A549 (cell line): ENCODE data around the gene WNK4. TPM values are rescaled to one million over a fixed set of nuclear protein-coding genes. Genes with fewer than 3 reads are reported as not detected.
"Not testable (repeated sequence)": the region's sequence is repeated elsewhere in the genome, so short reads cannot be mapped to it uniquely, and the experiment has no call there.

ENCODE experiments used
- ATAC-seq, 2 experiments: fragments of 200-7000 bp in 1 of 2; fragments of >200 bp in 1 of 2; cut with Nextera tagmentation in 1 of 2; cut with Tn5 transposase in 1 of 2; 3 replicates each; pipeline versions ENCODE4 v1.8.0 to v1.9.1; 2018 to 2020; ENCODE audit warnings: mild to moderate bottlenecking in 1 of 2, moderate library complexity in 1 of 2
- CTCF ChIA-PET: fragments of 300-600 bp; sonication (Branson Sonifier 250); formaldehyde crosslinking; extraction: SDS; loops from one replicate; lab custom pipeline; 2021; ENCODE audit warnings: antibody characterized with exemption, inconsistent platforms; lab: Yijun Ruan, JAX
- POLR2A ChIA-PET: fragments of 350-600 bp; formaldehyde crosslinking; extraction: SDS; loops from one replicate; lab custom pipeline; 2021; ENCODE audit warnings: antibody characterized with exemption, inconsistent platforms; lab: Yijun Ruan, JAX
- DNase-seq, 2 experiments: peaks; one replicate each; pipeline versions ENCODE4 v3.0.0 to v3.0.0-alpha.2; 2011 to 2016; ENCODE audit warnings: low read depth in 1 of 2, low spot score in 1 of 2
- FAIRE-seq: peaks from 2 replicates; lab custom pipeline; 2011; peaks lifted over from hg19 to GRCh38; lab: Jason Lieb, UNC
- H3K27ac ChIP-seq, 2 experiments: fragments of >200 bp; sonication (Bioruptor Twin); formaldehyde crosslinking; 3 replicates each; pipeline ENCODE4 v1.5.1; 2016 to 2017
- H3K4me1 ChIP-seq: fragments of >200 bp; sonication (Bioruptor Twin); formaldehyde crosslinking; 3 replicates; pipeline ENCODE4 v1.6.1; 2016
- H3K4me2 ChIP-seq: fragments of >200 bp; sonication (Bioruptor Twin); formaldehyde crosslinking; 3 replicates; pipeline ENCODE4 v1.6.1; 2016
- H3K4me3 ChIP-seq: fragments of >200 bp; sonication (Bioruptor Twin); formaldehyde crosslinking; 3 replicates; pipeline ENCODE4 v1.5.1; 2016
- H3K9me3 ChIP-seq: fragments of >200 bp; sonication (Bioruptor Twin); formaldehyde crosslinking; 3 replicates; pipeline ENCODE4 v1.6.1; 2016
- BHLHE40 ChIP-seq: IDR thresholded peaks from 2 replicates; pipeline ENCODE4 v1.6.1; 2012; ENCODE audit warnings: low read depth, low read length, inconsistent platforms
- CEBPB ChIP-seq, 2 experiments: fragments of >200 bp in 1 of 2; sonication (Bioruptor Twin) in 1 of 2; formaldehyde crosslinking in 1 of 2; IDR thresholded peaks; 2 replicates each; pipeline ENCODE4 v1.6.1; 2012 to 2016
- EHMT2 ChIP-seq: fragments of 200-600 bp; sonication (generic); IDR thresholded peaks from 2 replicates; pipeline ENCODE4 v1.6.1; 2016; ENCODE audit warnings: antibody characterized with exemption, low read depth, mild to moderate bottlenecking, moderate library complexity
- FOSB ChIP-seq: fragments of 250-450 bp; sonication (Bioruptor Pico); IDR thresholded peaks from 2 replicates; pipeline ENCODE4 v1.5.0; 2020; ENCODE audit warnings: mild to moderate bottlenecking, moderate library complexity
- JUN ChIP-seq, 2 experiments: fragments of >200 bp; sonication (Bioruptor Twin); formaldehyde crosslinking; IDR thresholded peaks; 2 replicates in 1 of 2; 3 replicates in 1 of 2; pipeline ENCODE4 v1.6.1; 2016 to 2017
- KDM1A ChIP-seq: fragments of 200-600 bp; sonication (generic); IDR thresholded peaks from 2 replicates; pipeline ENCODE4 v1.6.1; 2016; ENCODE audit warnings: low read depth, mild to moderate bottlenecking
- MAX ChIP-seq: IDR thresholded peaks from 2 replicates; pipeline ENCODE4 v1.6.1; 2012
- PHF8 ChIP-seq: fragments of 200-600 bp; sonication (generic); IDR thresholded peaks from 2 replicates; pipeline ENCODE4 v1.6.1; 2016; ENCODE audit warnings: low read depth, mild to moderate bottlenecking, antibody characterized with exemption, moderate library complexity, borderline replicate concordance
- RAD21 ChIP-seq, 2 experiments: fragments of >200 bp in 1 of 2; sonication (Bioruptor Twin) in 1 of 2; formaldehyde crosslinking in 1 of 2; IDR thresholded peaks in 1 of 2; conservative IDR thresholded peaks in 1 of 2; 2 replicates in 1 of 2; 3 replicates in 1 of 2; pipeline ENCODE4 v1.6.1; 2012 to 2018; ENCODE audit warnings: inconsistent platforms in 1 of 2
- RARB ChIP-seq: fragments of 250-450 bp; sonication (Bioruptor Pico); IDR thresholded peaks from 2 replicates; pipeline ENCODE4 v1.8.0; 2021; ENCODE audit warnings: mild to moderate bottlenecking, moderate library complexity
- RFX5 ChIP-seq: fragments of 450-650 bp; IDR thresholded peaks from 2 replicates; pipeline ENCODE4 v1.7.1; 2014; ENCODE audit warnings: antibody characterized with exemption, mild to moderate bottlenecking, moderate library complexity
- TP53 ChIP-seq: fragments of 250-450 bp; sonication (Bioruptor Pico); IDR thresholded peaks from 2 replicates; pipeline ENCODE4 v1.5.0; 2021; ENCODE audit warnings: mild to moderate bottlenecking, moderate library complexity
- ZSCAN20 ChIP-seq: fragments of 250-450 bp; sonication (Bioruptor Pico); IDR thresholded peaks from 2 replicates; pipeline ENCODE4 v1.8.0; 2022; ENCODE audit warnings: mild to moderate bottlenecking, moderate library complexity
- WGBS: methylation state at CpG from one replicate; pipeline ENCODE4 v1.1.6; 2017; ENCODE audit errors: missing lambda C conversion rate; 5-methylcytosine and 5-hydroxymethylcytosine counted together
- polyA minus RNA-seq: library from RNA; depleted of rRNA, polyadenylated mRNA; stranded (reverse); fragments of >200 nt; gene quantifications from 2 replicates; pipeline ENCODE4 v1.2.3, GENCODE V29; 2011; rRNA and poly(A)+ RNA removed
- polyA plus RNA-seq, 4 experiments: library from polyadenylated mRNA; depleted of rRNA in 3 of 4; stranded (reverse); fragments of >200 nt; fragmentation: RNase III in 1 of 4; extraction: RNeasy Plus Mini Kit Qiagen cat#74134 plus additional on column Dnase treatment in 1 of 4; gene quantifications; 2 replicates in 3 of 4; 3 replicates in 1 of 4; pipeline ENCODE4 v1.2.3, GENCODE V29; 2011 to 2017

The WNK4 gene
- polyA plus RNA-seq (2011; rRNA removed) (1.1 and 1.6 TPM in 2 replicates), polyA plus RNA-seq (2017; fragmentation: RNase III; extraction: RNeasy Plus Mini Kit Qiagen cat#74134 plus additional on column Dnase treatment) (1.3 to 1.5 TPM (median 1.5 TPM) in 3 replicates), polyA minus RNA-seq (1.3 and 1.4 TPM in 2 replicates)
- 1.2 TPM in 2 replicates for polyA plus RNA-seq (2012; cell fraction: cytosol; rRNA removed)
- polyA plus RNA-seq (2012; cell fraction: nucleus; rRNA removed), result 8.6 and 9.8 TPM in 2 replicates

DNA sequence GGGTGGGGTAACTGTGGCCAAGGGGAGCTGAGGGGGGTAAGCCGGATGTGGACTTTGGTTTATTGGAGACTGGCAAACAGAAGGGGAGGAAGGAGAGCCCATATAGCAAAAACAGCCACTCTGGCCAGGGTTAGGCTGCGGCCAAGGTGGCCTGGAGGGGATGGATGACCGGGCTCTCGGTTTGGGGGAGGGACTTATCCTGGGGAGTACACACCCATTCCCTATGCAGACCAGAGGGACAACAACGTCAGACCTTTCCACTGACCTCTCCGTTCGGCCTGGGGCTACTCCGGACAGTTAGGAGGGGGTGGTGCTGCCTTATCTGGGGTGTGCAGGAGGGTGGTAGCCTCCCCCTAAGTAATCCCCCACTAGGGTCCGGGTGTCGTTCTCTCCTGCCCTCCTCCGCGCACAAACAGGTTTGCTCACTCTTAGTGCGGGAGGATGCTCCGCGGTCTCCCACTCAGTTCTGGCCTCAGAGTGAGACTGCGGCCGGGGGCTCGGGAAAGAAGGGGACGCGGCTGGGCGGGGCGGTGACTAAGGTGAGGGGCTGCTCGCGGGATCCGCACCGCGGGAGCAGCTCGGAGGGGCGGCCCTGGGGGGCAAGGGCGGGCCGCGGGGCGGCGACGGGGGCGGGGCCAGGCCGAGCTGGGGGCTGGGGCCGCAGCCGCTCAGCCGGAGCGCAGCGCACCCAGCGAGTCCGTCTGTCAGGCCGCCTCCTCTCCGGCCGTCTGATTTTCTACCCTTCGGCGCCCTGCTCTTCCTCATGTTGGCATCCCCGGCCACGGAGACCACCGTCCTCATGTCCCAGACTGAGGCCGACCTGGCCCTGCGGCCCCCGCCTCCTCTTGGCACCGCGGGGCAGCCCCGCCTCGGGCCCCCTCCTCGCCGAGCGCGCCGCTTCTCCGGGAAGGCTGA is at the start of gene WNK4:
WNK4 (plus strand) TSS at position 675 of the 915 bp plus-strand sequence; CDS start at position 764, 89 bp downstream.
- WGBS, result 80% methylated on average over 49 of the region's 65 CpGs
- Histone ChIP-seq H3K4me3 (no peak within 1 kb of the TSS), H3K27ac (peak within 1 kb of the TSS in 1 of 2 experiments; percentile 46; a peak in 3 of 6 replicates), H3K4me2 (peak within 1 kb of the TSS; percentile 34), H3K9me3 (no peaks in the 10 kb centered on the region), H3K4me1 (peaks cover 33% of the 10 kb centered on the region)
- FAIRE-seq (no peak), DNase-seq (peak in 1 of 2 experiments; percentile 36), ATAC-seq (peak in 1 of 2 experiments; percentile 46; a peak in 3 of 6 replicates)
- TF ChIP-seq EHMT2 (no peak), FOSB (CRISPR knock-in tag) (no peak), JUN (IDR thresholded peaks at IDR 0.05) (0 out of 5 replicates have a peak, but pooled peaks of 1 of the 2 experiments have one; percentile 34)
- POLR2A ChIA-PET, result interaction anchor here (1.5 kb wide), 1 partner anchor 44 kb away, joined by 5 read pairs; the partner anchor contains the start of gene BECN1
- CTCF ChIA-PET, result interaction anchor here (0.6 to 2.1 kb wide), 8 partner anchors 14 to 202 kb away, joined by 3 to 8 read pairs (median 4); partner anchors contain the start of genes BECN1, CNTD1 and COA3

GRCh38 chr17:42740699-42741098 is 39.7 kb upstream of the WNK4 start:
- POLR2A ChIA-PET, result no interaction called here
- no peak overlapping the region for H3K27ac ChIP-seq
- H3K4me2 ChIP-seq, result no peak overlapping the region
- H3K4me1 ChIP-seq, result peaks cover 9% of the 10 kb centered on the region; the same call in 2 of the 3 replicates
- ATAC-seq (no peak), FAIRE-seq (peak; percentile 81), DNase-seq (no peak)
- peaks cover 6% of the 10 kb centered on the region; the same call in 1 of the 3 replicates for H3K9me3 ChIP-seq
- CTCF ChIA-PET, result interaction anchor here (1.1 kb wide), 1 partner anchor 23 kb away, joined by 5 read pairs; no protein-coding TSS in a partner anchor
- 16% methylated on average over 1 of the region's 1 CpG for WGBS
- no peak overlapping the region for H3K4me3 ChIP-seq
- TF ChIP-seq ZSCAN20 (CRISPR knock-in tag), result no peak
- TF ChIP-seq MAX, result no peak
- no peak for TF ChIP-seq KDM1A
- TF ChIP-seq RFX5, result no peak
- no peak for TF ChIP-seq CEBPB (IDR thresholded peaks at IDR 0.05)
- no peak for TF ChIP-seq BHLHE40
- TF ChIP-seq TP53 (CRISPR knock-in tag), result no peak
- no peak for TF ChIP-seq PHF8

DNA sequence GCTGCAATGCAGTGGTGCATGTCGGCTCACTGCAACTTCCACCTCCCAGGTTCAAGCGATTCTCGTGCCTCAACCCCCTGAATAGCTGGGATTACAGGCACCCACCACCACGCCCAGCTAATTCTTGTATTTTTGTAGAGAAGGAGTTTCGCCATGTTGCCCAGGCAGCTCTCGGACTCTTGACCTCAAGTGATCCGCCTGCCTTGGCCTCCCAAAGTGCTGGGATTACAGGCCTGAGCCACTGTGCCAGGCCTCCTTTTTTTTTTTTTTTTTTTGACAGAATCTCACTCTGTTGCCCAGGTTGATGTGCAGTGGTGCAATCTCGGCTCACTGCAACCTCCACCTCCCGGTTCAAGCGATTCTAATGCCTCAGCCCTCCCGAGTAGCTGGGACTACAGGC is 37.5 kb upstream of the WNK4 start:
- H3K4me2 ChIP-seq, H3K27ac ChIP-seq, FAIRE-seq, H3K4me3 ChIP-seq, ATAC-seq, H3K4me1 ChIP-seq, DNase-seq, POLR2A ChIA-PET, H3K9me3 ChIP-seq: not testable (repeated sequence)
- whole genome bisulfite sequencing, result 94% methylated on average over 11 of the region's 11 CpGs
- CTCF ChIA-PET, result interaction anchor here (0.6 to 2.3 kb wide), 13 partner anchors 11 to 165 kb away, joined by 3 to 10 read pairs (median 6); partner anchors contain the start of genes BECN1, PSMC3IP and RAMP2

DNA sequence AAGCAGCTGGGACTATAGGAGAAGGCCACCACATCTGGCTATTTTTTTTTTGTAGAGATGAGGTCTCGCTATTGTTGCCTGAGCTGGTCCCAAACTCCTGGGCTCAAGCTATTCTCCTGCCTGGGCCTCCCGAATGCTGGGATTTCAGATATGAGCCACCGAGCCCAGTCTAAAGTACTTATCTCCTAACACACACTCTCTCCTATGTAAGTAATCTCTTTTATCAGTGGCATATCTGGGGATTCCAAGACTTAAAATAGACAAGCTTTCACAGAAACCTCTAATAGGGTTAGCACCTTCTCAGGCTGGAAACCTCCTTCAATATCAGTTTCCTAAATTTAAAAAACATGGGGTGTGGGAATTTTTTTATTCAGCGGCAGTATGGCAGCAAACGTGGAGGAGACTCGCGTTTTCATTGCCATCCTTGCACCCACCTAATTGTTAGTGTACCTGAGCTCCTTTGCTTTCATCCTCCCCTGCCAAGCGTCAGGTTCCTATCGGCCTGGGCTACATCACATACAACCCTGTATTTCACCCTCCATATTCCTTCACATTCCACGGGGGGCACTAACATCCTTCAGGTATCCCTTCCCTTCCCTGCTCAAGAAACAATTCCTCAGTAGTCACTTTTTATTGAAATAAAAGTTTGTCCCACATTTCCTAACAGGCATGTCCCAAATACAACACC is 36.7 kb upstream of the WNK4 start:
- CTCF ChIA-PET, result interaction anchor here (0.6 to 2.3 kb wide), 14 partner anchors 12 to 216 kb away, joined by 3 to 10 read pairs (median 6); partner anchors contain the start of genes BECN1, PSMC3IP and RAMP2
- POLR2A ChIA-PET, result interaction anchor here (1.0 kb wide), 1 partner anchor 30 kb away, joined by 5 read pairs; the partner anchor contains the start of gene VPS25
- TF ChIP-seq RARB (CRISPR knock-in tag) (no peak), RAD21 (conservative IDR thresholded peaks at IDR 0.05 in 1 of 2, IDR thresholded peaks at IDR 0.05 in 1 of 2) (peak in 1 of 2 experiments; percentile 9; a peak in 1 of 5 replicates)
- TF ChIP-seq, all 56 proteins: peak for 1
- peak overlapping the region; percentile 79 to 91 for H3K27ac ChIP-seq
- FAIRE-seq (peak; percentile 73), DNase-seq (peak in 1 of 2 experiments; percentile 61), ATAC-seq (peak; percentile 56 to 68)
- WGBS, result 78% methylated on average over 10 of the region's 10 CpGs
- H3K4me1 ChIP-seq, result peaks cover 9% of the 10 kb centered on the region; the same call in 2 of the 3 replicates
- H3K4me3 ChIP-seq, result peak overlapping the region; percentile 55
- peaks cover 7% of the 10 kb centered on the region; the same call in 1 of the 3 replicates for H3K9me3 ChIP-seq
- peak overlapping the region; percentile 89 for H3K4me2 ChIP-seq
